ENCODE measurements around the gene DDX5. TPM values are rescaled to one million over a fixed set of nuclear protein-coding genes. Genes with fewer than 3 reads are reported as not detected.

DDX5 gene
- total RNA-seq, 1 experiment from 2014 or later, result 832 TPM

DNA sequence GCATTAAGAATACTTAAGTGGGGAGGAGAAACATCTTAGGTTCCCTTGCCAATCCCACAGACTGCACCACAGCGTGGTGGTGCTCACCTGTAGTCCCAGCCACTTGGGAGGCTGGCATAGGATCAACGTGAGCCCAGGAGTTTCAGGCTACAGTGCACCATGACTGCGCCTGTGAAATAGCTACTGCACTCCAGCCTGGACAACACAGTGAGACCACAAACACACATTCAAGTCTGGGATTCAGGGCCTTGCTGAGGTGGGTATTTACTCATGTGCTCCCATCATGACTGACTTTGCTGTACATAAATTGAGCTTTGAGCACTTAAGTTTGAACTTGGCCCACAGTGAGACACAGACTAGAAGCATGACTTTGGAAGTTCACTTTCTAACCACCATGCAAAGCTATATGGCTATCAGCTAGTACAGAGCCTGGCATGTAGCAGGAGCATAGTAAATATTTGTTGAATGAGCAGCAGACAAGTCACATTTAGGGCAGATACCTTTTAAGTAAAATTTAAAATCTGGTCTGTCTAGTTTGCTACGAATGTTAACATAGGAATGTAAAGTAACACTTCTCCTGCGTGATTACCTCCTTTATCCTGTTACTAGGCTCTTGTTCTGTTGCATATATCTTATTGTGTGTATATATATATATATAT is 34.2 kb upstream of the DDX5 start:
- ChIA-PET CTCF (interaction anchor here (0.5 to 0.8 kb wide), 4 partner anchors 8 to 545 kb away, joined by 3 to 4 read pairs (median 3); no protein-coding TSS in a partner anchor), POLR2A (interaction anchor here (2.0 kb wide), 1 partner anchor 10 kb away, joined by 8 read pairs; no protein-coding TSS in a partner anchor)
- Mint-ChIP-seq H3K36me3 (ENCODE audit: insufficient read depth, unreplicated experiment) (peaks cover 84% of the 10 kb centered on the region), H3K9me3 (ENCODE audit: unreplicated experiment) (no peaks in the 10 kb centered on the region), H3K4me3 (ENCODE audit: unreplicated experiment) (no peak overlapping the region), H3K27ac (ENCODE audit: low read depth, unreplicated experiment) (no peak overlapping the region), H3K27me3 (ENCODE audit: insufficient read depth, unreplicated experiment) (no peaks in the 10 kb centered on the region), H3K4me1 (ENCODE audit: insufficient read depth, unreplicated experiment) (peaks cover 4% of the 10 kb centered on the region)
- no TSS peak for BruUV-seq (replicated peaks)
- TF ChIP-seq, protein P1, sequence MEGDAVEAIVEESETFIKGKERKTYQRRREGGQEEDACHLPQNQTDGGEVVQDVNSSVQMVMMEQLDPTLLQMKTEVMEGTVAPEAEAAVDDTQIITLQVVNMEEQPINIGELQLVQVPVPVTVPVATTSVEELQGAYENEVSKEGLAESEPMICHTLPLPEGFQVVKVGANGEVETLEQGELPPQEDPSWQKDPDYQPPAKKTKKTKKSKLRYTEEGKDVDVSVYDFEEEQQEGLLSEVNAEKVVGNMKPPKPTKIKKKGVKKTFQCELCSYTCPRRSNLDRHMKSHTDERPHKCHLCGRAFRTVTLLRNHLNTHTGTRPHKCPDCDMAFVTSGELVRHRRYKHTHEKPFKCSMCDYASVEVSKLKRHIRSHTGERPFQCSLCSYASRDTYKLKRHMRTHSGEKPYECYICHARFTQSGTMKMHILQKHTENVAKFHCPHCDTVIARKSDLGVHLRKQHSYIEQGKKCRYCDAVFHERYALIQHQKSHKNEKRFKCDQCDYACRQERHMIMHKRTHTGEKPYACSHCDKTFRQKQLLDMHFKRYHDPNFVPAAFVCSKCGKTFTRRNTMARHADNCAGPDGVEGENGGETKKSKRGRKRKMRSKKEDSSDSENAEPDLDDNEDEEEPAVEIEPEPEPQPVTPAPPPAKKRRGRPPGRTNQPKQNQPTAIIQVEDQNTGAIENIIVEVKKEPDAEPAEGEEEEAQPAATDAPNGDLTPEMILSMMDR (IDR thresholded peaks at IDR 0.05; ENCODE audit: unreplicated experiment), result no peak
- intact Hi-C loops (cut with micrococcal nuclease), result no loop called here
- DNase-seq (ENCODE audit: unreplicated experiment), result no peak

DNA sequence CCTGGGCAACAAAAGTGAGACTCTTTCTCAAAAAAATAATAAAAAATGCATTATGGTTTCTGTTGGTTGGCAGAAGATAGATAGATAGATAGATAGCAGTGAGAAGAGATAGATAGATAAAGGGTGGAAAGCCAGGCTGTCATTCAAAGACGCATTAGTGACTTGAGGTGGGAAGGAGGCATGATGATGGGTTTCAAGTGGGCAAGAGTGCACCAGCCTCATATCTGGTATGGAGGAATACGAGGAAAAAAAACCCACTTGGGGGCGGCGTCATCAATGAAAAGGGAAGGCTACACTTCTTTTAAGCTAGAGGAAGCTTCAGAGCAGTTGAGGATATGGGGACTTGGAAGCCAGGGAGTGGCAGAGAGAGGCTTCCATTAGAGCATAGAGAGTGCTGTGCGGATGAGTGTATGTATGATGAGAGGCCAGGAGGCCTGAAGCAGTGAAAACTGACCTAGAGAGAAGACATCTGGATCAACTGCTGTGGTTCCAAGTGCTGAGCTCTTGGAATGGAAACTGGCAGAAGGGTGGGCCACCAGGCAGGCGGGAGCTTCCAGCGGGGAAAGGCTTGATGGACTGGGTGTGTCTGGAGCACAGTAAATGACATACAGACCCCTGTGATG is 32.5 kb upstream of the DDX5 start:
- intact Hi-C loops (cut with micrococcal nuclease), result no loop called here

DNA sequence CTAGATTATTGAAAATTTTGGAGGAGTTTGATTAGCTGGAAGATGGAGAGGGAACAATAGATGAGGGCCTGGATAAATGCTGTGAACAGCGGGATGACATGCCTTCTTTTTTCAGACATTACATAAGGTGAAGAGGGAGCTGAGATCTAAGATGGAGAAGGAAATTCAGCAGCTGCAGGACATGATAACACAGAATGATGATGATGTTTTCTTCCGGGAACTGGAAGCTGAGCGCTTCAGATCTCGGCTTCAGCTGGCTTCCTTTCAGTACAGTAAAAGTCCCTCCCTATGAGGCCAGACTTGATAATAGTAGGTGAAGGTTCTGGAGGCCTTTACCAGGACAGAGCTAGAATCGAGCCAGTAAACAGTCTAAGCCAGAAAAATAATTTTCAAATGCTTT is 31.4 kb upstream of the DDX5 start:
- intact Hi-C loops (cut with micrococcal nuclease), result no loop called here
- Mint-ChIP-seq H3K36me3 (ENCODE audit: insufficient read depth, unreplicated experiment) (peaks cover 89% of the 10 kb centered on the region), H3K4me3 (ENCODE audit: unreplicated experiment) (no peak overlapping the region), H3K27ac (ENCODE audit: low read depth, unreplicated experiment) (no peak overlapping the region), H3K27me3 (ENCODE audit: insufficient read depth, unreplicated experiment) (no peaks in the 10 kb centered on the region), H3K9me3 (ENCODE audit: unreplicated experiment) (no peaks in the 10 kb centered on the region), H3K4me1 (ENCODE audit: insufficient read depth, unreplicated experiment) (peaks cover 4% of the 10 kb centered on the region)
- TF ChIP-seq, protein P1 (IDR thresholded peaks at IDR 0.05; ENCODE audit: unreplicated experiment), result no peak
- ChIA-PET POLR2A (interaction anchor here (0.7 to 1.2 kb wide), 6 partner anchors 9 to 85 kb away, joined by 3 to 6 read pairs (median 4); partner anchors contain the start of gene CEP95), CTCF (interaction anchor here (0.5 to 0.9 kb wide), 2 partner anchors 61 to 112 kb away, joined by 3 read pairs; no protein-coding TSS in a partner anchor)
- BruUV-seq (replicated peaks), result no TSS peak
- DNase-seq (ENCODE audit: unreplicated experiment), result no peak

More for the DNA sequence above, 32.5 kb upstream of the DDX5 start:
- Mint-ChIP-seq H3K4me1 (ENCODE audit: insufficient read depth, unreplicated experiment) (peaks cover 4% of the 10 kb centered on the region), H3K4me3 (ENCODE audit: unreplicated experiment) (no peak overlapping the region), H3K27ac (ENCODE audit: low read depth, unreplicated experiment) (peak overlapping the region; percentile 54), H3K27me3 (ENCODE audit: insufficient read depth, unreplicated experiment) (no peaks in the 10 kb centered on the region), H3K9me3 (ENCODE audit: unreplicated experiment) (no peaks in the 10 kb centered on the region), H3K36me3 (ENCODE audit: insufficient read depth, unreplicated experiment) (peaks cover 84% of the 10 kb centered on the region)
- CTCF ChIA-PET, result interaction anchor here (0.6 kb wide), 1 partner anchor 70 kb away, joined by 3 read pairs; no protein-coding TSS in a partner anchor
- no TSS peak for BruUV-seq (replicated peaks)
- POLR2A ChIA-PET, result interaction anchor here (0.6 to 1.2 kb wide), 5 partner anchors 12 to 763 kb away, joined by 3 to 4 read pairs (median 3); no protein-coding TSS in a partner anchor
- TF ChIP-seq, protein P1 (IDR thresholded peaks at IDR 0.05; ENCODE audit: unreplicated experiment), result no peak
- DNase-seq (ENCODE audit: unreplicated experiment), result no peak

DNA sequence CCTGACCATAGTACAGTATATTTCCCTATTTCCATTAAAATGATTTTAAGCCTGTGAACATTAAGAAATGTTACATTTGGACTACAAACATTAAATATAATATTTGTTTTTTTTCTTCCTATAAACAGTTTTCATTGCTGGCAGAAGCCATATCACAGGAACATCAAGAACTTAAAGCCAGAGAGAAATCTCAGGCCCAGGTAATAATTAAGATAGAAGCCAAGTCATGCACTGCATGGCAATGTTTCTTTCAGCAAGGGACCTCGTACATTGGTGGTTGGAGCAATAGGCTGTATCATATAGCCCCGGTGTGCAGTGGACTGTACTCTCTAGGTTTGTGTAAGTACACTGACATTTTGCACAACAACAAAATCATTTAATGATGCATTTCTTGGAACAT is 30.8 kb upstream of the DDX5 start:
- H3K36me3 Mint-ChIP-seq (ENCODE audit: insufficient read depth, unreplicated experiment), result peaks cover 89% of the 10 kb centered on the region
- TF ChIP-seq, protein P1 (IDR thresholded peaks at IDR 0.05; ENCODE audit: unreplicated experiment), result no peak
- ChIA-PET CTCF (interaction anchor here (0.5 kb wide), 1 partner anchor 62 kb away, joined by 3 read pairs; no protein-coding TSS in a partner anchor), POLR2A (no interaction called here)
- no peaks in the 10 kb centered on the region for H3K9me3 Mint-ChIP-seq (ENCODE audit: unreplicated experiment)
- H3K27me3 Mint-ChIP-seq (ENCODE audit: insufficient read depth, unreplicated experiment), result no peaks in the 10 kb centered on the region
- intact Hi-C loops (cut with micrococcal nuclease), result no loop called here
- H3K4me1 Mint-ChIP-seq (ENCODE audit: insufficient read depth, unreplicated experiment), result peaks cover 4% of the 10 kb centered on the region
- BruUV-seq (replicated peaks), result no TSS peak
- DNase-seq (ENCODE audit: unreplicated experiment), result no peak
- H3K27ac Mint-ChIP-seq (ENCODE audit: low read depth, unreplicated experiment), result no peak overlapping the region
- no peak overlapping the region for H3K4me3 Mint-ChIP-seq (ENCODE audit: unreplicated experiment)

All from MCF 10A (cell line).